ENCODE measurements around the gene LMOD1. TPM values are rescaled to one million over a fixed set of nuclear protein-coding genes. Genes with fewer than 3 reads are reported as not detected.

Gene LMOD1
- total and polyA plus RNA-seq, 2 donors (not counting 3 experiments of a cell fraction or from before 2014, with no cell fraction given), result 0.19 to 0.33 TPM

DNA sequence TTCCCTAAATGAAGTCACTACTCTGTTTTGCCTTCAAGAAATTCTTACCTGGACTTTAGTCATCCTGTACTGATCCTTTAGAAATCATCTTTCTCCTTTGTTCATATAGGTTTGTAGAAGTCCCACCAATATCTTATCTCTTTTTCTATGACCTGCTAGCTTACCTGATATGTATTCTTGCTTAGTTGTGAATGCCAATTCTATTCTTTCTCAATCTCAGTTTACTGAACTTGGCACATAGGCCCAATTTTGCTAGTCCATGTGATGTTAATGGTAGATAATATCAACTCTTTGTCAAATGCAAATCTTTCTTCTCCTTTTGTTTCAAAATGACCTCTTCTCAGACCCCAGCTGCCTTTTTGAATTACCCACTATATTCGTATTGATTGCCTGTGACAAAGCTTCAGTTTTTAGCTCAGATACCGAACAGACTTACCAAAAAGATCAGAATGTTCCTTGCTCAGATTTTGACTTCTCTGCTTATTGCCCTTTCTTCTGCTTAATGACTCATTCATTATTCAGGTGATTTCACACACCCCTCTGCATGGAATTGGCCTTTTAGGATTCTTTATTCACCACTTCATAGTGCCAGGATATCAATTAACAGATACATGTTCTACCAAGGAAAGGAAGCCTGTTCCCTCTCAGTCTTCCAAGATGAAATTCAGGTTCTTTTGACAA is 96.8 kb downstream of the LMOD1 start:
- TF ChIP-seq, protein P1, sequence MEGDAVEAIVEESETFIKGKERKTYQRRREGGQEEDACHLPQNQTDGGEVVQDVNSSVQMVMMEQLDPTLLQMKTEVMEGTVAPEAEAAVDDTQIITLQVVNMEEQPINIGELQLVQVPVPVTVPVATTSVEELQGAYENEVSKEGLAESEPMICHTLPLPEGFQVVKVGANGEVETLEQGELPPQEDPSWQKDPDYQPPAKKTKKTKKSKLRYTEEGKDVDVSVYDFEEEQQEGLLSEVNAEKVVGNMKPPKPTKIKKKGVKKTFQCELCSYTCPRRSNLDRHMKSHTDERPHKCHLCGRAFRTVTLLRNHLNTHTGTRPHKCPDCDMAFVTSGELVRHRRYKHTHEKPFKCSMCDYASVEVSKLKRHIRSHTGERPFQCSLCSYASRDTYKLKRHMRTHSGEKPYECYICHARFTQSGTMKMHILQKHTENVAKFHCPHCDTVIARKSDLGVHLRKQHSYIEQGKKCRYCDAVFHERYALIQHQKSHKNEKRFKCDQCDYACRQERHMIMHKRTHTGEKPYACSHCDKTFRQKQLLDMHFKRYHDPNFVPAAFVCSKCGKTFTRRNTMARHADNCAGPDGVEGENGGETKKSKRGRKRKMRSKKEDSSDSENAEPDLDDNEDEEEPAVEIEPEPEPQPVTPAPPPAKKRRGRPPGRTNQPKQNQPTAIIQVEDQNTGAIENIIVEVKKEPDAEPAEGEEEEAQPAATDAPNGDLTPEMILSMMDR (IDR thresholded peaks at IDR 0.05; ENCODE audit: extremely low read depth in 1 of 2, insufficient read depth in 1 of 2, low read depth in 1 of 2, low read length in 2 of 2), result no peak
- TF ChIP-seq GATA2 (IDR thresholded peaks at IDR 0.05; ENCODE audit: insufficient read depth, insufficient read length, low read depth, low read length) (no peak), EZH2 (IDR thresholded peaks at IDR 0.05; ENCODE audit: borderline replicate concordance, low read depth, low read length, severe bottlenecking) (no peak), POLR2AphosphoS5 (IDR thresholded peaks at IDR 0.05; ENCODE audit: insufficient read depth, low read depth, low read length) (no peak), POLR2A (IDR thresholded peaks at IDR 0.05; ENCODE audit: low read depth, low read length) (no peak), MYC (IDR thresholded peaks at IDR 0.05; ENCODE audit: low read depth, low read length) (no peak), JUN (IDR thresholded peaks at IDR 0.05; ENCODE audit: borderline replicate concordance, insufficient read depth, insufficient read length, low read depth) (no peak), FOS (IDR thresholded peaks at IDR 0.05; ENCODE audit: borderline replicate concordance, insufficient read depth, low read length) (no peak)
- TF ChIP-seq, protein P2, sequence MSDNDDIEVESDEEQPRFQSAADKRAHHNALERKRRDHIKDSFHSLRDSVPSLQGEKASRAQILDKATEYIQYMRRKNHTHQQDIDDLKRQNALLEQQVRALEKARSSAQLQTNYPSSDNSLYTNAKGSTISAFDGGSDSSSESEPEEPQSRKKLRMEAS (IDR thresholded peaks at IDR 0.05; ENCODE audit: insufficient read depth, insufficient read length), result no peak
- Histone ChIP-seq H3K27ac (ENCODE audit: insufficient read depth, low read depth, low read length) (peak overlapping the region; percentile 90), H2AFZ (ENCODE audit: low read depth, low read length) (no peak overlapping the region), H3K4me1 (ENCODE audit: control insufficient read depth, extremely low read depth, insufficient read depth, low read length) (peaks cover 49% of the 10 kb centered on the region), H4K20me1 (replicated peaks; ENCODE audit: control insufficient read depth, extremely low read depth, insufficient read depth, low read length) (no peaks in the 10 kb centered on the region), H3K9ac (replicated peaks; ENCODE audit: extremely low read depth, insufficient read depth, low read length) (peak overlapping the region; percentile 75), H3K27me3 (ENCODE audit: control insufficient read depth in 2 of 2, insufficient read depth in 2 of 2, low read length in 2 of 2) (no peaks in the 10 kb centered on the region), H3K79me2 (ENCODE audit: control insufficient read depth, insufficient read depth, low read length) (peaks cover 42% of the 10 kb centered on the region), H3K36me3 (ENCODE audit: control insufficient read depth in 2 of 2, extremely low read depth in 1 of 2, insufficient read depth in 2 of 2, low read length in 2 of 2) (peaks cover 23 to 25% of the 10 kb centered on the region in 2 experiments), H3K4me3 (replicated peaks in 1 of 3; ENCODE audit: insufficient read depth in 1 of 3, low read depth in 1 of 3, low read length in 3 of 3) (peak overlapping the region in 1 of 3 experiments; percentile 9), H3K9me3 (replicated peaks; ENCODE audit: control insufficient read depth, insufficient read depth, low read length) (no peaks in the 10 kb centered on the region), H3K4me2 (ENCODE audit: insufficient read depth, low read length) (peak overlapping the region; percentile 74), H3K9me1 (replicated peaks; ENCODE audit: control insufficient read depth, extremely low read depth, insufficient read depth, low read length) (no peaks in the 10 kb centered on the region)
- no peak for DNase-seq (ENCODE audit: low read depth, low spot score)
- dilution Hi-C loops (cut with MboI; ENCODE audit: extremely low pct_ligation_motif_present, low sequenced_read_pairs) (no loop called here), intact Hi-C loops (cut with micrococcal nuclease) (loop anchor here (1.0 kb wide), 2 partner anchors 10 to 20 kb away; partner anchors contain the start of gene IPO9)
- POLR2A ChIA-PET, result interaction anchor here (0.7 to 1.5 kb wide), 3 partner anchors 20 to 105 kb away, joined by 3 to 4 read pairs (median 4); partner anchors contain the start of gene TIMM17A
- FAIRE-seq, result peak; percentile 21
- CTCF ChIA-PET, result interaction anchor here (0.8 to 5.3 kb wide), 12 partner anchors 9 to 290 kb away, joined by 3 to 49 read pairs (median 4); partner anchors contain the start of gene IPO9
- BruUV-seq (replicated peaks), result TSS peak; percentile 96

Data from endothelial cell of umbilical vein (primary cell).